ENCODE measurements around the gene CASR.

CASR gene

GRCh38 chr3:122310361-122310760, 126.9 kb downstream of the CASR start:
- DNase-seq: no peak

GRCh38 chr3:122312826-122313225, 129.4 kb downstream of the CASR start:
- no peak for DNase-seq

GRCh38 chr3:122313281-122313680, 129.8 kb downstream of the CASR start:
- peak in 1 of 2 donors; percentile 10 for DNase-seq

- peak; percentile 11 to 27 for DNase-seq
Measured at GRCh38 chr3:122314228-122314876, 130.9 kb downstream of the CASR start.

- DNase-seq: no peak
Measured at GRCh38 chr3:122315619-122316018, 132.2 kb downstream of the CASR start.

DNA sequence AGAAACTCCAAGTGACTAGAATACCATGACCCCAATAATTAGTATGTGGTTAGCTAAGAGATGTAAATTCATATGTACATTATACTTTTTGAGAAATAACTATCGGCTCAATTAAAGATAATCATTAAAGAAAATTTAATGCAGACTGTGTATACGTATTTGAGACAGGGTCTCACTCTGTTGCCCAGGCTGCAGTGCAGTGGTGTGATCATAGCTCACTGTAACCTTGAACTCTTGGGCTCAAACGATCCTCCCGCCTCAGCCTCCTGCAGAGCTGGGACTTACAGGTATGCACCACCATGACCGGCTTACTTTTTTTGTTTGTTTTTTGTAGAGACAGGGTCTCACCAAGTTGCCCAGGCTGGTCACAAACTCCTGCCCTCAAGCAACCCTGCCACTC, 132.9 kb downstream of the CASR start:
- DNase-seq: no peak

GRCh38 chr3:122318620-122319019, 135.2 kb downstream of the CASR start:
- no peak for DNase-seq

DNA sequence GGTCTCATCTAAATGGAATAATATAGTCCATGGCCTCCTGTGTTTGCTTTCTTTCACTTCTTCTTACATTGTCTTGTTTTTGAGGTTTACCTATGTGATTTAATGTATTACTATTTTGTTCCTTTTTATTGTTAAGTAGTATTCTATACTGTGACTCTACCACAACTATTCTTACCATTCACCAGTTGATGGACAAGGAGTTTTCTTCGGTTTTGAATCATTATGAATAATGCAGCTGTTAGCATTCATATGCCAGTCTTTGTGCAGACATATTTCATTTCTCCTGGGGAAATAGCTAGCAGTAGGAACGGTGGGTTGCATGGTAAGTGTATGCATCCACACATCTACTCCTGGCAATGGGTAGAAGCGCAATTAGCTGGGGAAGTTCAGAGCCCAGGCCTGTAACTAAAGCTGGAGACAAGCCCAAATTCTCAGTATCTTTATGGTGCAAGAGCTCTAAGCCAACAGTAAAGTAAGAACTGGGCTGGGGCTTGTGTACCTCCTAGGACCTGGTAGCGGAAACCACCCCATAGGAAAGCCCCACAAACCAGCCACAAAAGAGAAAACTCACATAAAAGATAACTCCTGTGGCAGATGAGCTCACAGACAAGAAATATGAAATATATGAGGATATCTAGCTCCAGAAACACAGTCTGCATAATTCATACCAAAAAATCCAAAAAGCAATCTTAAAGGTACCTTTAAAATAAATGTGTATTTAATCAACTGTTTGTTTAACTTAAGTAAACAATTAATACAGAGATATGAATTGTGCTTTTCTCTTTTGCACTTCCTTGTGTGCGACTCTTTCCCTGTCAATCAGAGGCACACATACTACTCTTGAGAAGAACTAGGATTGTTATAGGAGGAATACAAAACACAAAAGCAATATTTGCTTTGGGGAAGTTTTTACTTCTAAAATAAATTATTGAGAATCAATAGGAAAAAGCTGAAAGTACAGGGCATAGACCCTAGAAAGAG, 138.9 kb downstream of the CASR start:
- DNase-seq: peak in 1 of 2 donors; percentile 41

DNA sequence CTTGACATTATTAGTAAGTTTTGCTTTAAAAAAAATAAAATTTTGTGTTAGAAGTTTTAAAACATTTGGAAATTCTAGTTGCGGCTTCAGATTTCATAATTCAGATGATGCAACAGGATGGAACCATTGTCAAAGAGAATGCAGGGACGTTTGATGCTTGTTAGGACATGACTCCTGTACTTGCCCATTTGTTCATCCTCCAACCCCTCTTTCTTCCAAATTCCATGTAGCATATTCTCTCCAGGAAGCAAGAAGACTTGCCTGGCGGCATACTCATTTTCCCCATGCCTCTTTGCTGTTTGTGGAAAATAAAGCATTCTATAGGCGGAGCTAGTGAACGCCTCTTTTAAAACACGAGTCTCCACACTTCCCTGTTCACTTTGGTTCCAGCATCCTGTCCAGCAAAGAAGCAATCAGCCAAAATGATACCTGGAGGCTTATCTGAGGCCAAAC, 141.4 kb downstream of the CASR start, which contains the start of gene CSTA:
TSS of gene CSTA (plus strand) at position 378 of the 453 bp plus-strand sequence. CDS start at position 423, 45 bp downstream.
- DNase-seq: peak; percentile 67 to 87

- no peak for DNase-seq
Measured at GRCh38 chr3:122325769-122326168, 142.3 kb downstream of the CASR start.

- no peak for DNase-seq
Measured at GRCh38 chr3:122331886-122332285, 148.4 kb downstream of the CASR start.

DNA sequence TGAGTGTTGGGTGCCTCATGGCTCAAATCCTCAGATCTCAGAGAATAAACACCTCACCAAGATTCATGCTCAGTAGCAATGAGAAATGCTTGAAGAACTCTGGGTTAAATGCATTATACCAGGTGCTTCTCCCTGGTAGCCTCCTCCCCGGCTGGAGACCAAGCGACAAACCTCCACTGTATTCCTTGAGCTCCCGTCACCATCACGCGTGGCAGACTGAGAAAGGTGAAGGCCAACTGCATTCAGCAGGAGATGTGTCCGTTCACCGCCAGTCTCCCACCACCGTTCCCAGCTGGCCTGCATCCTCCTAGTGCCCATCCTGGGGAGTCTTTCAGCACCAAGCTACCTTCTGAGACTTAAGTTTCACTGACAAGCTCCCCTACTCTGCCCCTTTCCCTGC, 149.1 kb downstream of the CASR start:
- DNase-seq: no peak
